ENCODE results near the gene ATP10B. TPM values are rescaled to one million over a fixed set of nuclear protein-coding genes. Genes with fewer than 3 reads are reported as not detected.

ATP10B gene
- polyA plus RNA-seq, 1 donor (not counting 4 experiments of a cell fraction or from before 2014, with no cell fraction given) = 0.25 TPM

- H3K9ac ChIP-seq (ENCODE audit: control insufficient read depth, extremely low read depth, insufficient read depth, low read length) = no peak overlapping the region
- DNase-seq (ENCODE audit: low read depth, low spot score) (no peak), FAIRE-seq (no peak)
- no peaks in the 10 kb centered on the region for H3K36me3 ChIP-seq (ENCODE audit: control insufficient read depth in 2 of 2, extremely low read depth in 1 of 2, insufficient read depth in 2 of 2, low read length in 2 of 2)
- TF ChIP-seq, protein P1, sequence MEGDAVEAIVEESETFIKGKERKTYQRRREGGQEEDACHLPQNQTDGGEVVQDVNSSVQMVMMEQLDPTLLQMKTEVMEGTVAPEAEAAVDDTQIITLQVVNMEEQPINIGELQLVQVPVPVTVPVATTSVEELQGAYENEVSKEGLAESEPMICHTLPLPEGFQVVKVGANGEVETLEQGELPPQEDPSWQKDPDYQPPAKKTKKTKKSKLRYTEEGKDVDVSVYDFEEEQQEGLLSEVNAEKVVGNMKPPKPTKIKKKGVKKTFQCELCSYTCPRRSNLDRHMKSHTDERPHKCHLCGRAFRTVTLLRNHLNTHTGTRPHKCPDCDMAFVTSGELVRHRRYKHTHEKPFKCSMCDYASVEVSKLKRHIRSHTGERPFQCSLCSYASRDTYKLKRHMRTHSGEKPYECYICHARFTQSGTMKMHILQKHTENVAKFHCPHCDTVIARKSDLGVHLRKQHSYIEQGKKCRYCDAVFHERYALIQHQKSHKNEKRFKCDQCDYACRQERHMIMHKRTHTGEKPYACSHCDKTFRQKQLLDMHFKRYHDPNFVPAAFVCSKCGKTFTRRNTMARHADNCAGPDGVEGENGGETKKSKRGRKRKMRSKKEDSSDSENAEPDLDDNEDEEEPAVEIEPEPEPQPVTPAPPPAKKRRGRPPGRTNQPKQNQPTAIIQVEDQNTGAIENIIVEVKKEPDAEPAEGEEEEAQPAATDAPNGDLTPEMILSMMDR (optimal IDR thresholded peaks at IDR 0.05 in 1 of 3, IDR thresholded peaks at IDR 0.05 in 1 of 3, conservative IDR thresholded peaks at IDR 0.05 in 1 of 3; ENCODE audit: extremely low read depth in 1 of 3, insufficient read depth in 2 of 3, low read length in 3 of 3) = no peak
- no peak for TF ChIP-seq EZH2 (IDR thresholded peaks at IDR 0.05; ENCODE audit: low read length)
- H3K9me3 ChIP-seq (ENCODE audit: control insufficient read depth, low read depth, low read length) = no peaks in the 10 kb centered on the region
- H3K9me1 ChIP-seq (ENCODE audit: control insufficient read depth, extremely low read depth, insufficient read depth, low read length) = no peaks in the 10 kb centered on the region
- no peaks in the 10 kb centered on the region for H3K79me2 ChIP-seq (ENCODE audit: control insufficient read depth, insufficient read depth, low read length)
- no peak overlapping the region for H2AFZ ChIP-seq (ENCODE audit: control insufficient read depth, low read length)
- no peak overlapping the region for H3K27ac ChIP-seq (ENCODE audit: control insufficient read depth, insufficient read depth, low read length)
- dilution Hi-C loops (cut with MboI; ENCODE audit: extremely low pct_ligation_motif_present, low sequenced_read_pairs) = no loop called here
- no peaks in the 10 kb centered on the region for H3K4me1 ChIP-seq (ENCODE audit: control insufficient read depth, extremely low read depth, insufficient read depth, low read length)
- no peaks in the 10 kb centered on the region for H4K20me1 ChIP-seq (ENCODE audit: control insufficient read depth, extremely low read depth, insufficient read depth, low read length)
- no peaks in the 10 kb centered on the region for H3K27me3 ChIP-seq (ENCODE audit: control insufficient read depth, extremely low read depth, insufficient read depth, low read length)
- H3K4me2 ChIP-seq (ENCODE audit: control insufficient read depth, extremely low read depth, insufficient read depth, low read depth, low read length) = no peak overlapping the region
- H3K4me3 ChIP-seq (ENCODE audit: control insufficient read depth in 2 of 3, extremely low read depth in 1 of 3, insufficient read depth in 2 of 3, low read depth in 1 of 3, low read length in 3 of 3) = no peak overlapping the region
Observed at GRCh38 chr5:160792732-160793529, 59.1 kb downstream of the ATP10B start.

- no peaks in the 10 kb centered on the region for H3K9me1 ChIP-seq (ENCODE audit: control insufficient read depth, extremely low read depth, insufficient read depth, low read length)
- no peaks in the 10 kb centered on the region for H3K27me3 ChIP-seq (ENCODE audit: control insufficient read depth, extremely low read depth, insufficient read depth, low read length)
- no peaks in the 10 kb centered on the region for H3K36me3 ChIP-seq (ENCODE audit: control insufficient read depth in 2 of 2, extremely low read depth in 1 of 2, insufficient read depth in 2 of 2, low read length in 2 of 2)
- no peak overlapping the region for H2AFZ ChIP-seq (ENCODE audit: control insufficient read depth, low read length)
- dilution Hi-C loops (cut with MboI; ENCODE audit: extremely low pct_ligation_motif_present, low sequenced_read_pairs) = no loop called here
- H3K4me1 ChIP-seq (ENCODE audit: control insufficient read depth, extremely low read depth, insufficient read depth, low read length) = no peaks in the 10 kb centered on the region
- TF ChIP-seq, protein P1 (optimal IDR thresholded peaks at IDR 0.05 in 1 of 3, IDR thresholded peaks at IDR 0.05 in 1 of 3, conservative IDR thresholded peaks at IDR 0.05 in 1 of 3; ENCODE audit: extremely low read depth in 1 of 3, insufficient read depth in 2 of 3, low read length in 3 of 3) = no peak
- no peak for TF ChIP-seq EZH2 (IDR thresholded peaks at IDR 0.05; ENCODE audit: low read length)
- H4K20me1 ChIP-seq (ENCODE audit: control insufficient read depth, extremely low read depth, insufficient read depth, low read length) = no peaks in the 10 kb centered on the region
- no peak overlapping the region for H3K9ac ChIP-seq (ENCODE audit: control insufficient read depth, extremely low read depth, insufficient read depth, low read length)
- no peak overlapping the region for H3K4me3 ChIP-seq (ENCODE audit: control insufficient read depth in 2 of 3, extremely low read depth in 1 of 3, insufficient read depth in 2 of 3, low read depth in 1 of 3, low read length in 3 of 3)
- H3K79me2 ChIP-seq (ENCODE audit: control insufficient read depth, insufficient read depth, low read length) = no peaks in the 10 kb centered on the region
- H3K9me3 ChIP-seq (ENCODE audit: control insufficient read depth, low read depth, low read length) = no peaks in the 10 kb centered on the region
- no peak overlapping the region for H3K27ac ChIP-seq (ENCODE audit: control insufficient read depth, insufficient read depth, low read length)
- no peak for FAIRE-seq
- no peak for DNase-seq (ENCODE audit: low read depth, low spot score)
- H3K4me2 ChIP-seq (ENCODE audit: control insufficient read depth, extremely low read depth, insufficient read depth, low read depth, low read length) = no peak overlapping the region
Observed at GRCh38 chr5:160792281-160792680, 59.7 kb downstream of the ATP10B start.

All from keratinocyte (primary cell).